Activated CD8-positive, alpha-beta memory T cell treated with anti-CD3 and anti-CD28 coated beads for 36 hours (primary cell): ENCODE data around the gene PRTN3. TPM values are rescaled to one million over a fixed set of nuclear protein-coding genes. Genes with fewer than 3 reads are reported as not detected.

Source experiments
- CTCF ChIA-PET: fragments of 350-600 bp; sonication (Branson Sonifier 250); formaldehyde crosslinking; loops from one replicate; lab custom pipeline; 2021; ENCODE audit warnings: antibody characterized with exemption; lab: Charles Lee
- POLR2A ChIA-PET: fragments of 350-600 bp; sonication (Branson Sonifier 250); formaldehyde crosslinking; loops from one replicate; lab custom pipeline; 2021; ENCODE audit warnings: antibody characterized with exemption; lab: Charles Lee
- total RNA-seq, 2 experiments: library from RNA; stranded (reverse); gene quantifications; one replicate each; pipeline ENCODE4 v1.2.3, GENCODE V29; 2021

Gene PRTN3
- total RNA-seq, 2 experiments from 2014 or later = not detected

GRCh38 chr19:801861-802497 lies 38.8 kb upstream of the PRTN3 start:
- POLR2A ChIA-PET = interaction anchor here (0.6 kb wide), 2 partner anchors 12 to 39 kb away, joined by 3 to 5 read pairs; no protein-coding TSS in a partner anchor
- CTCF ChIA-PET = interaction anchor here (0.7 kb wide), 1 partner anchor 62 kb away, joined by 3 read pairs; no protein-coding TSS in a partner anchor

GRCh38 chr19:802498-803098 lies 38.2 kb upstream of the PRTN3 start:
- ChIA-PET CTCF (interaction anchor here (0.7 kb wide), 1 partner anchor 61 kb away, joined by 3 read pairs; no protein-coding TSS in a partner anchor), POLR2A (interaction anchor here (0.6 kb wide), 2 partner anchors 12 to 40 kb away, joined by 3 to 5 read pairs; no protein-coding TSS in a partner anchor)

- POLR2A ChIA-PET = no interaction called here
These were observed 37.7 kb upstream of the PRTN3 start for GRCh38 chr19:803099-803561.

GRCh38 chr19:803686-804418 lies 36.9 kb upstream of the PRTN3 start:
- CTCF ChIA-PET = no interaction called here
- POLR2A ChIA-PET = interaction anchor here (0.9 kb wide), 1 partner anchor 16 kb away, joined by 3 read pairs; no protein-coding TSS in a partner anchor

More at GRCh38 chr19:803099-803561, 37.7 kb upstream of the PRTN3 start:
- CTCF ChIA-PET = no interaction called here

GRCh38 chr19:804419-805165 lies 36.2 kb upstream of the PRTN3 start:
- ChIA-PET POLR2A (interaction anchor here (0.9 to 1.4 kb wide), 2 partner anchors 8 to 15 kb away, joined by 3 to 4 read pairs; partner anchors contain the start of gene PTBP1), CTCF (no interaction called here)

GRCh38 chr19:805166-805551 lies 35.6 kb upstream of the PRTN3 start:
- ChIA-PET POLR2A (interaction anchor here (0.9 to 1.4 kb wide), 2 partner anchors 9 to 14 kb away, joined by 3 to 4 read pairs; partner anchors contain the start of gene PTBP1), CTCF (no interaction called here)

- ChIA-PET POLR2A (interaction anchor here (1.4 kb wide), 1 partner anchor 9 kb away, joined by 4 read pairs; the partner anchor contains the start of gene PTBP1), CTCF (no interaction called here)
These were observed 34.9 kb upstream of the PRTN3 start for GRCh38 chr19:805600-806550.

- CTCF ChIA-PET = no interaction called here
- POLR2A ChIA-PET = no interaction called here
These were observed 33.9 kb upstream of the PRTN3 start for GRCh38 chr19:806815-807421.

GRCh38 chr19:807627-808422 lies 33.0 kb upstream of the PRTN3 start:
- CTCF ChIA-PET = no interaction called here
- POLR2A ChIA-PET = no interaction called here

GRCh38 chr19:808423-808775 lies 32.4 kb upstream of the PRTN3 start:
- POLR2A ChIA-PET = no interaction called here
- CTCF ChIA-PET = no interaction called here

GRCh38 chr19:810077-810855 lies 30.5 kb upstream of the PRTN3 start:
- CTCF ChIA-PET = no interaction called here
- POLR2A ChIA-PET = interaction anchor here (0.7 kb wide), 1 partner anchor 12 kb away, joined by 3 read pairs; no protein-coding TSS in a partner anchor

GRCh38 chr19:810883-811489 lies 29.8 kb upstream of the PRTN3 start:
- ChIA-PET CTCF (no interaction called here), POLR2A (interaction anchor here (0.6 kb wide), 1 partner anchor 157 kb away, joined by 14 read pairs; no protein-coding TSS in a partner anchor)

GRCh38 chr19:811506-812048 lies 29.2 kb upstream of the PRTN3 start:
- ChIA-PET CTCF (no interaction called here), POLR2A (interaction anchor here (0.6 kb wide), 1 partner anchor 157 kb away, joined by 14 read pairs; no protein-coding TSS in a partner anchor)

GRCh38 chr19:812049-812746 lies 28.6 kb upstream of the PRTN3 start:
- CTCF ChIA-PET = no interaction called here
- POLR2A ChIA-PET = no interaction called here

GRCh38 chr19:812747-813218 lies 28.0 kb upstream of the PRTN3 start:
- ChIA-PET POLR2A (no interaction called here), CTCF (no interaction called here)
